ENCODE results near the gene DAGLA.

GRCh38 chr11:61715867-61716266 is 35.7 kb downstream of the DAGLA start:
- TF ChIP-seq, protein P1, sequence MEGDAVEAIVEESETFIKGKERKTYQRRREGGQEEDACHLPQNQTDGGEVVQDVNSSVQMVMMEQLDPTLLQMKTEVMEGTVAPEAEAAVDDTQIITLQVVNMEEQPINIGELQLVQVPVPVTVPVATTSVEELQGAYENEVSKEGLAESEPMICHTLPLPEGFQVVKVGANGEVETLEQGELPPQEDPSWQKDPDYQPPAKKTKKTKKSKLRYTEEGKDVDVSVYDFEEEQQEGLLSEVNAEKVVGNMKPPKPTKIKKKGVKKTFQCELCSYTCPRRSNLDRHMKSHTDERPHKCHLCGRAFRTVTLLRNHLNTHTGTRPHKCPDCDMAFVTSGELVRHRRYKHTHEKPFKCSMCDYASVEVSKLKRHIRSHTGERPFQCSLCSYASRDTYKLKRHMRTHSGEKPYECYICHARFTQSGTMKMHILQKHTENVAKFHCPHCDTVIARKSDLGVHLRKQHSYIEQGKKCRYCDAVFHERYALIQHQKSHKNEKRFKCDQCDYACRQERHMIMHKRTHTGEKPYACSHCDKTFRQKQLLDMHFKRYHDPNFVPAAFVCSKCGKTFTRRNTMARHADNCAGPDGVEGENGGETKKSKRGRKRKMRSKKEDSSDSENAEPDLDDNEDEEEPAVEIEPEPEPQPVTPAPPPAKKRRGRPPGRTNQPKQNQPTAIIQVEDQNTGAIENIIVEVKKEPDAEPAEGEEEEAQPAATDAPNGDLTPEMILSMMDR (IDR thresholded peaks at IDR 0.05): no peak
- TF ChIP-seq POLR2A (IDR thresholded peaks at IDR 0.05): no peak
